Stomach (tissue), 9 donors: Measurements from ENCODE around the gene OR1S1. TPM values are rescaled to one million over a fixed set of nuclear protein-coding genes. Genes with fewer than 3 reads are reported as not detected.

Source experiments
- DNase-seq, 2 donors: peaks; one replicate each; pipeline versions ENCODE4 v3.0.0 to v3.0.0-alpha.2; 2013 to 2019
- H3K27ac ChIP-seq, 5 donors: fragments of 200-600 bp in 4 of 5; sonication (generic) in 4 of 5; one replicate each; pipeline ENCODE4 v1.5.1; 2013 to 2019; ENCODE audit warnings: mild to moderate bottlenecking in 1 of 5, moderate library complexity in 1 of 5
- H3K27me3 ChIP-seq, 3 donors: fragments of 200-600 bp; sonication (generic); one replicate each; pipeline ENCODE4 v1.5.1; 2017 to 2019; ENCODE audit warnings: mixed run types in 1 of 3
- H3K36me3 ChIP-seq, 4 donors: fragments of 200-600 bp; sonication (generic); 1 replicate in 3 of 4; 2 replicates in 1 of 4; pipeline ENCODE4 v1.5.1; 2016 to 2019
- H3K4me1 ChIP-seq, 4 donors: fragments of 200-600 bp; sonication (generic); one replicate each; pipeline ENCODE4 v1.5.1; 2016 to 2019
- H3K4me3 ChIP-seq, 4 donors: fragments of 200-600 bp; sonication (generic) in 3 of 4; one replicate each; pipeline ENCODE4 v1.5.1; 2016 to 2019; ENCODE audit warnings: mild to moderate bottlenecking in 1 of 4
- H3K9me3 ChIP-seq, 4 donors: fragments of 200-600 bp; sonication (generic); one replicate each; pipeline ENCODE4 v1.5.1; 2016 to 2019
- CTCF ChIP-seq, 7 experiments: fragments of 450-650 bp in 4 of 7; fragments of 200-600 bp in 3 of 7; sonication (generic) in 3 of 7; IDR thresholded peaks; one replicate each; pipeline ENCODE4 v1.5.1; 2016 to 2019; ENCODE audit warnings: antibody characterized with exemption in 7 of 7, control low read depth in 2 of 7, mild to moderate bottlenecking in 1 of 7
- EP300 ChIP-seq: sonication (generic); formaldehyde crosslinking; IDR thresholded peaks from one replicate; pipeline ENCODE4 v1.6.1; 2017; ENCODE audit warnings: antibody characterized with exemption
- POLR2A ChIP-seq, 4 donors: fragments of 450-650 bp; IDR thresholded peaks; one replicate each; pipeline ENCODE4 v1.6.1; 2016; ENCODE audit warnings: antibody characterized with exemption in 4 of 4, control low read depth in 2 of 4, mild to moderate bottlenecking in 1 of 4, moderate library complexity in 1 of 4
- POLR2AphosphoS5 ChIP-seq, 3 donors: sonication (generic); formaldehyde crosslinking; IDR thresholded peaks; one replicate each; pipeline ENCODE4 v1.6.1; 2016; ENCODE audit warnings: antibody characterized with exemption in 3 of 3
- WGBS, 5 donors: extraction: QIAGEN DNeasy Blood & Tissue Kit in 3 of 5; methylation state at CpG; one replicate each; pipeline versions ENCODE4 v1.1.5 to v1.1.7; 2013 to 2018; 5-methylcytosine and 5-hydroxymethylcytosine counted together
- intact Hi-C: fragments of 100-400 bp; cut with DNase I; formaldehyde crosslinking; loops from one replicate; pipeline ENCODE4 v1.15.1; 2023; ENCODE audit warnings: low total_unique reads
- polyA plus RNA-seq, 3 donors: library from polyadenylated mRNA; stranded (reverse); fragments of 200-250 nt; gene quantifications; one replicate each; pipeline ENCODE4 v1.2.3, GENCODE V29; 2013
- total RNA-seq, 5 donors: library from RNA; depleted of rRNA; stranded (reverse); fragments of >200 nt; gene quantifications; one replicate each; pipeline versions ENCODE4 v1.1.0 to v1.2.3, GENCODE V29; 2014 to 2016
- donor health status: healthy with polysubstance abuse.
- donor health status: Bipolar disorder and iron deficiency.
- donor health status: healthy.

Gene OR1S1
- total and polyA plus RNA-seq, 8 donors: not detected

GRCh38 chr11:58192229-58192628, 20.3 kb upstream of the OR1S1 start:
- H3K4me3 ChIP-seq: no peak overlapping the region
- no peaks in the 10 kb centered on the region for H3K27me3 ChIP-seq
- H3K36me3 ChIP-seq: no peaks in the 10 kb centered on the region
- peaks cover 0 to 6% (median 2%) of the 10 kb centered on the region in 4 donors for H3K9me3 ChIP-seq
- no peak overlapping the region for H3K27ac ChIP-seq
- no peaks in the 10 kb centered on the region for H3K4me1 ChIP-seq
- 52 to 63% (median 53%) methylated on average over 3 of the region's 3 CpGs for WGBS, 5 donors
- TF ChIP-seq CTCF (IDR thresholded peaks at IDR 0.05) (no peak), POLR2AphosphoS5 (IDR thresholded peaks at IDR 0.05) (no peak), POLR2A (IDR thresholded peaks at IDR 0.05) (no peak), EP300 (no peak)
- intact Hi-C loops: no loop called here
- DNase-seq: peak in 1 of 2 donors; percentile 14

GRCh38 chr11:58193391-58193790, 19.1 kb upstream of the OR1S1 start:
- DNase-seq: no peak
- H3K4me3 ChIP-seq: no peak overlapping the region
- no peaks in the 10 kb centered on the region for H3K27me3 ChIP-seq

GRCh38 chr11:58195939-58196338, 16.6 kb upstream of the OR1S1 start:
- DNase-seq: no peak
- no peaks in the 10 kb centered on the region for H3K36me3 ChIP-seq
- 87 to 92% (median 90%) methylated on average over 2 of the region's 2 CpGs for WGBS, 5 donors
- no peak overlapping the region for H3K27ac ChIP-seq
- peaks cover 0 to 14% (median 4%) of the 10 kb centered on the region in 4 donors for H3K9me3 ChIP-seq
- TF ChIP-seq POLR2AphosphoS5 (IDR thresholded peaks at IDR 0.05): no peak
- no peak for TF ChIP-seq CTCF (IDR thresholded peaks at IDR 0.05)
- TF ChIP-seq EP300: no peak
- TF ChIP-seq POLR2A (IDR thresholded peaks at IDR 0.05): no peak
- no peak overlapping the region for H3K4me3 ChIP-seq
- no peaks in the 10 kb centered on the region for H3K27me3 ChIP-seq
- no peaks in the 10 kb centered on the region for H3K4me1 ChIP-seq
- intact Hi-C loops: no loop called here

More at GRCh38 chr11:58193391-58193790, 19.1 kb upstream of the OR1S1 start:
- H3K27ac ChIP-seq: no peak overlapping the region
- intact Hi-C loops: no loop called here
- no peaks in the 10 kb centered on the region for H3K36me3 ChIP-seq
- H3K4me1 ChIP-seq: no peaks in the 10 kb centered on the region
- H3K9me3 ChIP-seq: peaks cover 0 to 14% (median 2%) of the 10 kb centered on the region in 4 donors
- no peak for TF ChIP-seq POLR2AphosphoS5 (IDR thresholded peaks at IDR 0.05)
- TF ChIP-seq POLR2A (IDR thresholded peaks at IDR 0.05): no peak
- TF ChIP-seq CTCF (IDR thresholded peaks at IDR 0.05): no peak
- no peak for TF ChIP-seq EP300

GRCh38 chr11:58199271-58199670, 13.2 kb upstream of the OR1S1 start:
- H3K27me3 ChIP-seq: no peaks in the 10 kb centered on the region
- intact Hi-C loops: no loop called here
- H3K4me3 ChIP-seq: no peak overlapping the region
- H3K9me3 ChIP-seq: peaks cover 0 to 14% (median 4%) of the 10 kb centered on the region in 4 donors
- no peak overlapping the region for H3K27ac ChIP-seq
- no peak for DNase-seq
- no peak for TF ChIP-seq POLR2AphosphoS5 (IDR thresholded peaks at IDR 0.05)
- TF ChIP-seq POLR2A (IDR thresholded peaks at IDR 0.05): no peak
- no peak for TF ChIP-seq CTCF (IDR thresholded peaks at IDR 0.05)
- no peak for TF ChIP-seq EP300
- no peaks in the 10 kb centered on the region for H3K4me1 ChIP-seq
- WGBS, 5 donors: 25 to 61% (median 44%) methylated on average over 1 of the region's 1 CpG
- H3K36me3 ChIP-seq: no peaks in the 10 kb centered on the region
